Esophagus muscularis mucosa (tissue), 4 donors: ENCODE data around the gene MEF2C. TPM values are rescaled to one million over a fixed set of nuclear protein-coding genes. Genes with fewer than 3 reads are reported as not detected.
"Not testable (repeated sequence)": the region's sequence is repeated elsewhere in the genome, so short reads cannot be mapped to it uniquely, and the experiment has no call there.

Source experiments
- DNase-seq: peaks from one replicate; pipeline ENCODE4 v3.0.0-alpha.2; 2017; ENCODE audit errors: extremely low spot score
- H3K27ac ChIP-seq, 4 donors: fragments of 200-600 bp; sonication (generic); replicated peaks in 1 of 4; 1 replicate in 3 of 4; 2 replicates in 1 of 4; pipeline ENCODE4 v1.5.1; 2016 to 2019; ENCODE audit warnings: mild to moderate bottlenecking in 1 of 4
- H3K27me3 ChIP-seq, 4 donors: fragments of 200-600 bp; sonication (generic); one replicate each; pipeline versions ENCODE4 v1.5.1 to v1.6.0; 2016 to 2019
- H3K36me3 ChIP-seq, 4 donors: fragments of 200-600 bp; sonication (generic); one replicate each; pipeline ENCODE4 v1.5.1; 2016 to 2019
- H3K4me1 ChIP-seq, 4 donors: fragments of 200-600 bp; sonication (generic); one replicate each; pipeline ENCODE4 v1.5.1; 2016 to 2019
- H3K4me3 ChIP-seq, 4 donors: fragments of 200-600 bp; sonication (generic); 1 replicate in 2 of 4; 2 replicates in 2 of 4; pipeline ENCODE4 v1.5.1; 2016 to 2019; ENCODE audit warnings: mild to moderate bottlenecking in 4 of 4, moderate library complexity in 1 of 4
- H3K9me3 ChIP-seq, 4 donors: fragments of 200-600 bp; sonication (generic); 1 replicate in 3 of 4; 2 replicates in 1 of 4; pipeline ENCODE4 v1.5.1; 2016 to 2019
- EP300 ChIP-seq: sonication (generic); formaldehyde crosslinking; IDR thresholded peaks from one replicate; pipeline ENCODE4 v1.6.1; 2017; ENCODE audit warnings: antibody characterized with exemption
- POLR2A ChIP-seq: fragments of 450-650 bp; IDR thresholded peaks from one replicate; pipeline ENCODE4 v1.6.1; 2017; ENCODE audit warnings: antibody characterized with exemption, moderate library complexity, mild to moderate bottlenecking, low read depth
- POLR2AphosphoS5 ChIP-seq, 2 donors: sonication (generic); formaldehyde crosslinking; IDR thresholded peaks; one replicate each; pipeline ENCODE4 v1.6.1; 2017; ENCODE audit warnings: antibody characterized with exemption in 2 of 2
- WGBS: methylation state at CpG from one replicate; pipeline ENCODE4 v1.1.5; 2018; 5-methylcytosine and 5-hydroxymethylcytosine counted together
- intact Hi-C: fragments of 100-400 bp; cut with DNase I; formaldehyde crosslinking; loops from one replicate; pipeline ENCODE4 v1.15.1; 2023
- total RNA-seq, 4 donors: library from RNA; depleted of rRNA; stranded (reverse); fragments of >200 nt; gene quantifications; one replicate each; pipeline versions ENCODE4 v1.1.0 to v1.2.1, GENCODE V29; 2016
- TF ChIP-seq, protein P1 (sequence below), 3 experiments: fragments of 200-600 bp in 2 of 3; fragments of 450-650 bp in 1 of 3; sonication (generic) in 2 of 3; IDR thresholded peaks; one replicate each; pipeline ENCODE4 v1.5.1; 2017 to 2019; ENCODE audit warnings: antibody characterized with exemption in 3 of 3, mild to moderate bottlenecking in 2 of 3, moderate library complexity in 1 of 3

MEF2C gene
- total RNA-seq, 4 donors from 2014 or later: 20.8 to 34.3 (median 29.0) TPM

DNA sequence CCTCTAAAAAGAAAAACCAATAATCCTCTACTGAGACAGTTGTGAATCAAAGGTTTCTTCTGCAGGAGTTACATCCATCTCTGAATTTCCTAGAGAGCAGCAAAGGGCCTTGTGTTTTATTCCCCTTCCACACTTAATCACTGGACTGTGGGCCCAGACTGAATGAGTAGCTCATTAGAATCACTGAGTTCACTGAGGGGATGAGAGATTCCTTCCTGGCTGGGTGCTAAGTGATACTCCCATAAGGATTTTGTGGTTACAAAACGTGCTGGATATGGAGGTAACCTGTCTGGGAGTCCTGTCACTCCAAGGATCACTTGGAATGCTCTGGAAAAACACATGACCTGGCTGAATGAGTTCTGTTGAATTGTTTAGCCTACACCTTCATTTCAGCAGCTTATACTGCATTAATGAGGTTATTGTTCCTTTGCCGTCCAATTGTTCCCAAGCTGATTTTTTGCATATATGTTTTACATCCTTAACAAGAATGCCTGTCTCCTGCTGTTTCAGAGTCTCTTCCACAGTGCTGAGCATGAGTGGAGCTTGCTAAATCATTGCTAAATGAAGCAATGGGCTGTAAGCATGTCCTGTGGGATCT lies 82.9 kb downstream of the MEF2C start:
- Histone ChIP-seq H3K27me3 (no peaks in the 10 kb centered on the region), H3K4me1 (no peaks in the 10 kb centered on the region), H3K9me3 (no peaks in the 10 kb centered on the region), H3K27ac (no peak overlapping the region), H3K36me3 (peaks cover 5 to 42% (median 18%) of the 10 kb centered on the region in 4 donors), H3K4me3 (no peak overlapping the region)
- DNase-seq: no peak
- 70% methylated on average over 2 of the region's 2 CpGs for WGBS
- TF ChIP-seq POLR2A (no peak), EP300 (no peak), POLR2AphosphoS5 (IDR thresholded peaks at IDR 0.05) (no peak)
- TF ChIP-seq, protein P1, sequence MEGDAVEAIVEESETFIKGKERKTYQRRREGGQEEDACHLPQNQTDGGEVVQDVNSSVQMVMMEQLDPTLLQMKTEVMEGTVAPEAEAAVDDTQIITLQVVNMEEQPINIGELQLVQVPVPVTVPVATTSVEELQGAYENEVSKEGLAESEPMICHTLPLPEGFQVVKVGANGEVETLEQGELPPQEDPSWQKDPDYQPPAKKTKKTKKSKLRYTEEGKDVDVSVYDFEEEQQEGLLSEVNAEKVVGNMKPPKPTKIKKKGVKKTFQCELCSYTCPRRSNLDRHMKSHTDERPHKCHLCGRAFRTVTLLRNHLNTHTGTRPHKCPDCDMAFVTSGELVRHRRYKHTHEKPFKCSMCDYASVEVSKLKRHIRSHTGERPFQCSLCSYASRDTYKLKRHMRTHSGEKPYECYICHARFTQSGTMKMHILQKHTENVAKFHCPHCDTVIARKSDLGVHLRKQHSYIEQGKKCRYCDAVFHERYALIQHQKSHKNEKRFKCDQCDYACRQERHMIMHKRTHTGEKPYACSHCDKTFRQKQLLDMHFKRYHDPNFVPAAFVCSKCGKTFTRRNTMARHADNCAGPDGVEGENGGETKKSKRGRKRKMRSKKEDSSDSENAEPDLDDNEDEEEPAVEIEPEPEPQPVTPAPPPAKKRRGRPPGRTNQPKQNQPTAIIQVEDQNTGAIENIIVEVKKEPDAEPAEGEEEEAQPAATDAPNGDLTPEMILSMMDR (IDR thresholded peaks at IDR 0.05): no peak
- intact Hi-C loops: no loop called here

GRCh38 chr5:88798933-88799332 lies 84.1 kb downstream of the MEF2C start:
- H3K4me1 ChIP-seq, H3K27ac ChIP-seq, DNase-seq, H3K9me3 ChIP-seq, H3K4me3 ChIP-seq, intact Hi-C loops, H3K27me3 ChIP-seq: not testable (repeated sequence)
- peaks cover 5 to 35% (median 12%) of the 10 kb centered on the region in 4 donors for H3K36me3 ChIP-seq
- WGBS: 98% methylated on average over 4 of the region's 7 CpGs

DNA sequence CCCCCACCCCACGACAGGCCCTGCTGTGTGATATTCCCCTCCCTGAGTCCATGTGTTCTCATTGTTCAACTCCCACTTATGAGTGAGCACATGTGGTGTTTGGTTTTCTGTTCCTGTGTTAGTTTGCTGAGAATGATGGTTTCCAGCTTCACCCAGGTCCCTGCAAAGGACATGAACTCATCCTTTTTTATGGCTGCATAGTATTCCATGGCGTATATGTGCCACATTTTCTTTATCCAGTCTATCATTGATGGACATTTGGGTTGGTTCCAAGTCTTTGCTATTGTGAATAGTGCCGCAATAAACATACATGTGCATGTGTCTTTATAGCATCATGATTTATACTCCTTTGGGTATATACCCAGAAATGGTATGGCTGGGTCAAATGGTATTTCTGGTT lies 89.2 kb downstream of the MEF2C start:
- H3K36me3 ChIP-seq, DNase-seq, H3K4me3 ChIP-seq, H3K9me3 ChIP-seq, H3K27ac ChIP-seq, H3K27me3 ChIP-seq, intact Hi-C loops, H3K4me1 ChIP-seq: not testable (repeated sequence)
- 97% methylated on average over 3 of the region's 3 CpGs for WGBS

DNA sequence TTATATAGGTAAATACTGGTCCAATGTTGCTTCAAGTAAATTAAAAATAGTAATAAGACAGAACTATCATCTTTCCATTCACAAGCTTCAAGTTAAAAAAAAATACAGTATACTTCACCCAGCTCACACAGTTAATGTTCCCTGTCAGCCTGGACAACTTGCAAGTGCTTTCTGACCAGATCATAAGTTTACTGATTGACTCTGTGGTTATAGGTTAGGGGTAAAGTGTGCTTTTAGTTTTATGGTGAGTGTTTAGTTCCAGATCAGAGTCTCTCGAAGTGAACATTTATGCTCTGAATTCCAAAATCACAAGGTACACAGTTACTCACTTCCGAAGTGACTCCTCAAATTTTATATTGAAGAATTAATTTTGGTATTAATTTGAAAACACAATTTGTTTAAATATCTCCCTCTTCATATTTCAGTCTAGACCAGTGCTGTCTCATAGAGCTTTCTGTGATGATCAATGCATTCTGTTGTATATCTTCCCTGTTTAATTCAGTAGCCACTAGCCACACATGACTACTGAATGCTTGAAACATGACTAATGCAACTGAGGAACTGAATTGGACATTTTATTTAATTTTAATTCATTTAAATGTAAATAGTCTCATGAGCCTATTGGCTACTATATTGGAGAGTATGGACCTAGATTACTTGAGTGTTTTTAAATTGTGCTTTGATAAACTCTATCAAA lies 90.7 kb downstream of the MEF2C start:
- 91% methylated on average over 2 of the region's 2 CpGs for WGBS
- no peak overlapping the region for H3K27ac ChIP-seq

DNA sequence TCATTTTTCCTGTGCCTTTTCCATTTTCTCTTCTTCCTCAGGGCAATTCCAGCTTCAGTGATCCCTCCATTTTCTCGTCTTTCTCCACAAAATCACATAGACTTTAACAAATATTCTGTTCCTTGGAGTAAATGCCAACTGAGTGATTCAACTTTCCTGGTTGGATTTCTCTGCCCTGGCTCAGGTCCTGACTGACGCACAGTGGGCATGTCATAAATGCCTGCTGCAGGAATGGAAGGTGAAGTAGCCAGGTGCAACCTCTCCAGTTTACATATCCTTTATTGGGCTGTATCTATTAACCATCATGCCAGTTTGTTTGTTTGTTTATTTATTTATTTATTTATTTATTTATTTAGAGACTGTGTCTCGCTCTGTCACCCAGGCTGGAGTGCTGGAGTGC lies 95.1 kb downstream of the MEF2C start:
- TF ChIP-seq POLR2A: no peak
- TF ChIP-seq, protein P1 (IDR thresholded peaks at IDR 0.05): no peak
- no peak for TF ChIP-seq EP300
- Histone ChIP-seq H3K4me3 (no peak overlapping the region), H3K27ac (no peak overlapping the region), H3K4me1 (peaks cover 25 to 28% (median 25%) of the 10 kb centered on the region in 4 donors), H3K27me3 (no peaks in the 10 kb centered on the region), H3K9me3 (no peaks in the 10 kb centered on the region), H3K36me3 (no peaks in the 10 kb centered on the region)
- DNase-seq: no peak
- WGBS: 86% methylated on average over 3 of the region's 3 CpGs
- intact Hi-C loops: loop anchor here (5.0 to 10.0 kb wide), 2 partner anchors 39 to 97 kb away; partner anchors contain the start of gene MEF2C

More for the DNA sequence above, 90.7 kb downstream of the MEF2C start:
- TF ChIP-seq EP300: no peak
- TF ChIP-seq, protein P1 (IDR thresholded peaks at IDR 0.05): no peak
- TF ChIP-seq POLR2A: no peak
- no peak for TF ChIP-seq POLR2AphosphoS5 (IDR thresholded peaks at IDR 0.05)
- Histone ChIP-seq H3K4me3 (no peak overlapping the region), H3K4me1 (peaks cover 0 to 8% (median 0%) of the 10 kb centered on the region in 4 donors), H3K27me3 (no peaks in the 10 kb centered on the region), H3K36me3 (no peaks in the 10 kb centered on the region), H3K9me3 (no peaks in the 10 kb centered on the region)
- intact Hi-C loops: no loop called here
- no peak for DNase-seq
